Endothelial cell of umbilical vein (primary cell): Measurements from ENCODE around the gene RALA. TPM values are rescaled to one million over a fixed set of nuclear protein-coding genes. Genes with fewer than 3 reads are reported as not detected.

Experiments
- BruUV-seq: library from RNA; stranded (reverse); fragments of 400-500 nt; replicated peaks from 2 replicates; lab custom pipeline; 2021; lab: Mats Ljungman, UMichigan
- CTCF ChIA-PET: fragments of 300-600, 350-600 bp; sonication (Branson Sonifier 250); formaldehyde crosslinking; loops from one replicate; lab custom pipeline; 2021; ENCODE audit warnings: antibody characterized with exemption, inconsistent platforms; lab: Charles Lee
- POLR2A ChIA-PET: fragments of 300-600, 350-600 bp; sonication (Branson Sonifier 250); formaldehyde crosslinking; loops from one replicate; lab custom pipeline; 2021; ENCODE audit warnings: antibody characterized with exemption, inconsistent platforms; lab: Charles Lee
- DNase-seq: peaks from one replicate; pipeline ENCODE4 v3.0.0-alpha.2; 2011; ENCODE audit warnings: low read depth, low spot score
- FAIRE-seq: peaks from 2 replicates; lab custom pipeline; 2011; peaks lifted over from hg19 to GRCh38; lab: Jason Lieb, UNC
- H2AFZ ChIP-seq: 2 replicates; pipeline ENCODE4 v1.6.0; 2012; ENCODE audit warnings: low read depth, low read length, control low read depth, inconsistent platforms
- H3K27ac ChIP-seq: 2 replicates; pipeline ENCODE4 v1.5.1; 2011; ENCODE audit warnings: low read depth, mild to moderate bottlenecking, control low read depth, low read length, moderate library complexity; ENCODE audit not compliant: insufficient read depth
- H3K27me3 ChIP-seq, 2 experiments: 2 replicates each; pipeline versions ENCODE4 v1.6.0 to v1.6.1; 2011; ENCODE audit warnings: low read length in 2 of 2, mixed read lengths in 1 of 2; ENCODE audit not compliant: control insufficient read depth in 2 of 2, insufficient read depth in 2 of 2
- H3K36me3 ChIP-seq, 2 experiments: 2 replicates in 1 of 2; 3 replicates in 1 of 2; pipeline ENCODE4 v1.5.1; 2011; ENCODE audit warnings: low read length in 2 of 2, mild to moderate bottlenecking in 1 of 2, moderate library complexity in 1 of 2; ENCODE audit not compliant: control insufficient read depth in 2 of 2, insufficient read depth in 2 of 2; ENCODE audit errors: extremely low read depth in 1 of 2
- H3K4me1 ChIP-seq: 3 replicates; pipeline ENCODE4 v1.5.1; 2011; ENCODE audit warnings: mild to moderate bottlenecking, low read length; ENCODE audit not compliant: control insufficient read depth, insufficient read depth; ENCODE audit errors: extremely low read depth
- H3K4me2 ChIP-seq: 2 replicates; pipeline ENCODE4 v1.6.1; 2011; ENCODE audit warnings: low read length, control low read depth, mixed read lengths; ENCODE audit not compliant: insufficient read depth
- H3K4me3 ChIP-seq, 3 experiments: fragments of 200-600 bp in 1 of 3; sonication (generic), shearing (Covaris generic) in 1 of 3; replicated peaks in 1 of 3; 2 replicates each; pipeline ENCODE4 v1.5.1; 2011 to 2016; ENCODE audit warnings: control low read depth in 3 of 3, low read length in 3 of 3, mild to moderate bottlenecking in 2 of 3, inconsistent platforms in 1 of 3, low read depth in 1 of 3, moderate library complexity in 1 of 3; ENCODE audit not compliant: insufficient read depth in 1 of 3
- H3K79me2 ChIP-seq: 2 replicates; pipeline ENCODE4 v1.6.0; 2012; ENCODE audit warnings: low read length, inconsistent platforms; ENCODE audit not compliant: control insufficient read depth, insufficient read depth
- H3K9ac ChIP-seq: replicated peaks from 2 replicates; pipeline ENCODE3; 2011; ENCODE audit warnings: low read length, control low read depth; ENCODE audit not compliant: insufficient read depth; ENCODE audit errors: extremely low read depth
- H3K9me1 ChIP-seq: replicated peaks from 3 replicates; pipeline ENCODE4 v1.6.0; 2011; ENCODE audit warnings: mild to moderate bottlenecking, low read length; ENCODE audit not compliant: control insufficient read depth, insufficient read depth; ENCODE audit errors: extremely low read depth
- H3K9me3 ChIP-seq: replicated peaks from 2 replicates; pipeline ENCODE4 v1.5.1; 2012; ENCODE audit warnings: low read length, inconsistent platforms; ENCODE audit not compliant: control insufficient read depth, insufficient read depth
- H4K20me1 ChIP-seq: replicated peaks from 2 replicates; pipeline ENCODE3; 2011; ENCODE audit warnings: mild to moderate bottlenecking, low read length; ENCODE audit not compliant: control insufficient read depth, insufficient read depth; ENCODE audit errors: extremely low read depth
- CTCF ChIP-seq, 2 donors: IDR thresholded peaks; 1 replicate in 1 of 2; 2 replicates in 1 of 2; pipeline ENCODE4 v1.5.1; 2011; ENCODE audit warnings: low read length in 2 of 2, mild to moderate bottlenecking in 2 of 2, moderate library complexity in 2 of 2, control low read depth in 1 of 2, inconsistent platforms in 1 of 2, low read depth in 1 of 2; ENCODE audit not compliant: insufficient read depth in 1 of 2; ENCODE audit errors: extremely low read depth in 1 of 2
- EZH2 ChIP-seq: IDR thresholded peaks from 2 replicates; pipeline ENCODE4 v1.6.1; 2012; ENCODE audit warnings: borderline replicate concordance, low read depth, mild to moderate bottlenecking, moderate library complexity, low read length, inconsistent platforms; ENCODE audit not compliant: severe bottlenecking
- FOS ChIP-seq: IDR thresholded peaks from 2 replicates; pipeline ENCODE4 v1.6.1; 2011; ENCODE audit warnings: mild to moderate bottlenecking, low read length, moderate library complexity, borderline replicate concordance; ENCODE audit not compliant: insufficient read depth
- GATA2 ChIP-seq: IDR thresholded peaks from 2 replicates; pipeline ENCODE4 v1.7.0; 2011; ENCODE audit warnings: low read depth, mild to moderate bottlenecking, moderate library complexity, mixed read lengths, low read length; ENCODE audit not compliant: insufficient read length, insufficient read depth
- JUN ChIP-seq: IDR thresholded peaks from 2 replicates; pipeline ENCODE4 v1.6.1; 2011; ENCODE audit warnings: borderline replicate concordance, low read depth; ENCODE audit not compliant: insufficient read length, insufficient read depth
- MAX ChIP-seq: IDR thresholded peaks from 2 replicates; pipeline ENCODE4 v1.6.1; 2011; ENCODE audit not compliant: insufficient read depth, insufficient read length
- MYC ChIP-seq: IDR thresholded peaks from one replicate; pipeline ENCODE4 v1.6.1; 2011; ENCODE audit warnings: mild to moderate bottlenecking, low read depth, low read length
- POLR2A ChIP-seq: IDR thresholded peaks from 2 replicates; pipeline ENCODE4 v1.6.1; 2012; ENCODE audit warnings: low read depth, mild to moderate bottlenecking, control low read depth, low read length
- POLR2AphosphoS5 ChIP-seq: IDR thresholded peaks from 2 replicates; pipeline ENCODE4 v1.6.1; 2012; ENCODE audit warnings: low read depth, mild to moderate bottlenecking, control low read depth, low read length, moderate library complexity; ENCODE audit not compliant: insufficient read depth
- dilution Hi-C: fragments of 300-500 bp; cut with MboI; formaldehyde crosslinking; loops from one replicate; pipeline ENCODE4 v1.15.0; 2019; ENCODE audit warnings: low sequenced_read_pairs; ENCODE audit not compliant: extremely low pct_ligation_motif_present
- intact Hi-C: fragments of 100-400 bp; cut with micrococcal nuclease; formaldehyde crosslinking; loops from one replicate; pipeline ENCODE4 v1.10.0; 2022
- polyA plus RNA-seq, 4 experiments: library from polyadenylated mRNA; depleted of rRNA in 3 of 4; stranded (reverse) in 3 of 4; unstranded in 1 of 4; fragments of >200 nt; gene quantifications; 2 replicates each; pipeline versions ENCODE4 v1.2.1 to v1.2.3, GENCODE V29; 2011 to 2012; ENCODE audit warnings: missing spikeins in 1 of 4
- total RNA-seq: library from RNA; stranded (reverse); gene quantifications from 2 replicates; pipeline ENCODE4 v1.2.3, GENCODE V29; 2021

Gene RALA
- total and polyA plus RNA-seq, 2 donors (not counting 3 experiments of a cell fraction or from before 2014, with no cell fraction given) = 91.1 to 191 TPM

- Histone ChIP-seq H3K9me3 (no peaks in the 10 kb centered on the region), H3K9me1 (no peaks in the 10 kb centered on the region), H3K79me2 (no peaks in the 10 kb centered on the region), H3K27me3 (no peaks in the 10 kb centered on the region), H3K4me1 (peaks cover 34% of the 10 kb centered on the region), H3K36me3 (no peaks in the 10 kb centered on the region), H4K20me1 (no peaks in the 10 kb centered on the region), H3K9ac (no peak overlapping the region), H2AFZ (no peak overlapping the region), H3K4me3 (no peak overlapping the region), H3K4me2 (no peak overlapping the region), H3K27ac (no peak overlapping the region)
- BruUV-seq = no TSS peak
- FAIRE-seq (no peak), DNase-seq (no peak)
- TF ChIP-seq POLR2AphosphoS5 (no peak), FOS (no peak), EZH2 (no peak), MAX (no peak), CTCF (IDR thresholded peaks at IDR 0.05; ENCODE audit: extremely low read depth in 1 of 2, insufficient read depth in 1 of 2, low read depth in 1 of 2, low read length in 2 of 2) (no peak), GATA2 (no peak), MYC (no peak), JUN (no peak), POLR2A (no peak)
- dilution Hi-C loops (no loop called here), intact Hi-C loops (no loop called here)
- ChIA-PET POLR2A (no interaction called here), CTCF (interaction anchor here (1.0 kb wide), 1 partner anchor 22 kb away, joined by 4 read pairs; no protein-coding TSS in a partner anchor)
Measured at GRCh38 chr7:39602351-39602750, 21.0 kb upstream of the RALA start.
